Breast epithelium (tissue), 4 donors: ENCODE measurements around the gene IFI16. TPM values are rescaled to one million over a fixed set of nuclear protein-coding genes. Genes with fewer than 3 reads are reported as not detected.
"Not testable (repeated sequence)": the region's sequence is repeated elsewhere in the genome, so short reads cannot be mapped to it uniquely, and the experiment has no call there.

Experiments used
- DNase-seq, 2 donors: peaks; one replicate each; pipeline ENCODE4 v3.0.0-alpha.2; 2019; ENCODE audit warnings: low spot score in 2 of 2
- H3K27ac ChIP-seq, 2 donors: fragments of 200-600 bp; sonication (generic) in 1 of 2; one replicate each; pipeline ENCODE4 v1.5.1; 2016 to 2019; ENCODE audit warnings: mild to moderate bottlenecking in 1 of 2
- H3K27me3 ChIP-seq, 2 donors: fragments of 200-600 bp; sonication (generic) in 1 of 2; one replicate each; pipeline versions ENCODE4 v1.5.1 to v1.6.0; 2017 to 2019; ENCODE audit warnings: control low read depth in 1 of 2, mild to moderate bottlenecking in 1 of 2
- H3K36me3 ChIP-seq: fragments of 200-600 bp; one replicate; pipeline ENCODE4 v1.5.1; 2019
- H3K4me1 ChIP-seq, 2 donors: fragments of 200-600 bp; sonication (generic); one replicate each; pipeline ENCODE4 v1.5.1; 2016 to 2019; ENCODE audit warnings: control low read depth in 1 of 2
- H3K4me3 ChIP-seq, 3 donors: fragments of 200-600 bp; sonication (generic); 1 replicate in 2 of 3; 2 replicates in 1 of 3; pipeline ENCODE4 v1.5.1; 2016 to 2019; ENCODE audit warnings: mild to moderate bottlenecking in 3 of 3, moderate library complexity in 2 of 3
- H3K9me3 ChIP-seq, 2 donors: fragments of 200-600 bp; sonication (generic) in 1 of 2; one replicate each; pipeline ENCODE4 v1.5.1; 2016 to 2019; ENCODE audit warnings: control low read depth in 1 of 2
- POLR2A ChIP-seq: fragments of 450-650 bp; IDR thresholded peaks from one replicate; pipeline ENCODE4 v1.6.1; 2016; ENCODE audit warnings: antibody characterized with exemption, mild to moderate bottlenecking, moderate library complexity
- POLR2AphosphoS5 ChIP-seq, 3 donors: sonication (generic); formaldehyde crosslinking; IDR thresholded peaks; one replicate each; pipeline ENCODE4 v1.6.1; 2017; ENCODE audit warnings: antibody characterized with exemption in 3 of 3
- intact Hi-C: fragments of 100-400 bp; cut with DNase I; formaldehyde crosslinking; loops from one replicate; pipeline ENCODE4 v1.15.1; 2023; ENCODE audit warnings: low total_unique reads
- total RNA-seq, 3 donors: library from RNA; depleted of rRNA; stranded (reverse); fragments of >200 nt; gene quantifications; one replicate each; pipeline ENCODE4 v1.1.0, GENCODE V29; 2016
- TF ChIP-seq, protein P1 (sequence below), 3 donors: fragments of 450-650 bp; IDR thresholded peaks; one replicate each; pipeline ENCODE4 v1.5.1; 2016 to 2017; ENCODE audit warnings: antibody characterized with exemption in 3 of 3, mild to moderate bottlenecking in 3 of 3, moderate library complexity in 3 of 3

Gene IFI16
- total RNA-seq, 3 donors from 2014 or later, result 96.2 to 132 (median 109) TPM

GRCh38 chr1:159100589-159100988 is 90.9 kb downstream of the IFI16 start:
- TF ChIP-seq POLR2AphosphoS5 (IDR thresholded peaks at IDR 0.05), result no peak
- TF ChIP-seq POLR2A, result no peak
- TF ChIP-seq, protein P1, sequence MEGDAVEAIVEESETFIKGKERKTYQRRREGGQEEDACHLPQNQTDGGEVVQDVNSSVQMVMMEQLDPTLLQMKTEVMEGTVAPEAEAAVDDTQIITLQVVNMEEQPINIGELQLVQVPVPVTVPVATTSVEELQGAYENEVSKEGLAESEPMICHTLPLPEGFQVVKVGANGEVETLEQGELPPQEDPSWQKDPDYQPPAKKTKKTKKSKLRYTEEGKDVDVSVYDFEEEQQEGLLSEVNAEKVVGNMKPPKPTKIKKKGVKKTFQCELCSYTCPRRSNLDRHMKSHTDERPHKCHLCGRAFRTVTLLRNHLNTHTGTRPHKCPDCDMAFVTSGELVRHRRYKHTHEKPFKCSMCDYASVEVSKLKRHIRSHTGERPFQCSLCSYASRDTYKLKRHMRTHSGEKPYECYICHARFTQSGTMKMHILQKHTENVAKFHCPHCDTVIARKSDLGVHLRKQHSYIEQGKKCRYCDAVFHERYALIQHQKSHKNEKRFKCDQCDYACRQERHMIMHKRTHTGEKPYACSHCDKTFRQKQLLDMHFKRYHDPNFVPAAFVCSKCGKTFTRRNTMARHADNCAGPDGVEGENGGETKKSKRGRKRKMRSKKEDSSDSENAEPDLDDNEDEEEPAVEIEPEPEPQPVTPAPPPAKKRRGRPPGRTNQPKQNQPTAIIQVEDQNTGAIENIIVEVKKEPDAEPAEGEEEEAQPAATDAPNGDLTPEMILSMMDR (IDR thresholded peaks at IDR 0.05), result no peak
- Histone ChIP-seq H3K27ac (no peak overlapping the region), H3K27me3 (no peaks in the 10 kb centered on the region), H3K4me1 (no peaks in the 10 kb centered on the region), H3K9me3 (no peaks in the 10 kb centered on the region), H3K36me3 (no peaks in the 10 kb centered on the region), H3K4me3 (no peak overlapping the region)
- no peak for DNase-seq
- intact Hi-C loops, result no loop called here

GRCh38 chr1:159103021-159103420 is 93.3 kb downstream of the IFI16 start:
- intact Hi-C loops, H3K4me1 ChIP-seq: not testable (repeated sequence)

More at GRCh38 chr1:159103021-159103420, 93.3 kb downstream of the IFI16 start:
- not testable (repeated sequence) for H3K9me3 ChIP-seq, H3K4me3 ChIP-seq, H3K27me3 ChIP-seq, H3K36me3 ChIP-seq, DNase-seq, H3K27ac ChIP-seq

Other genes with a start within 250 kb of the IFI16 start
- not detected for gene OR6N1, start 237.7 kb upstream of the IFI16 start, total RNA-seq
- not detected for gene OR6N2, start 228.7 kb upstream of the IFI16 start, total RNA-seq
- 1 to 10 TPM; 4.6 to 6.9 (median 5.3) TPM for gene MNDA, start 178.6 kb upstream of the IFI16 start, total RNA-seq
- gene PYHIN1, start 78.4 kb upstream of the IFI16 start, total RNA-seq, result 1 to 10 TPM; 2.5 to 2.9 (median 2.6) TPM
- 1 to 10 TPM in 1 of 3 donors, under 1 TPM in 2; 0.32 to 1.6 (median 0.73) TPM for gene AIM2, start 66.9 kb downstream of the IFI16 start, total RNA-seq
- gene CADM3, start 161.7 kb downstream of the IFI16 start, total RNA-seq, result 10 to 100 TPM in 2 of 3 donors, 1 to 10 TPM in 1; 5.2 to 22.6 (median 15.2) TPM
- gene ACKR1, start 195.0 kb downstream of the IFI16 start, total RNA-seq, result 10 to 100 TPM; 32.3 to 83.2 (median 81.9) TPM